ENCODE measurements around the gene CHIT1.

DNA sequence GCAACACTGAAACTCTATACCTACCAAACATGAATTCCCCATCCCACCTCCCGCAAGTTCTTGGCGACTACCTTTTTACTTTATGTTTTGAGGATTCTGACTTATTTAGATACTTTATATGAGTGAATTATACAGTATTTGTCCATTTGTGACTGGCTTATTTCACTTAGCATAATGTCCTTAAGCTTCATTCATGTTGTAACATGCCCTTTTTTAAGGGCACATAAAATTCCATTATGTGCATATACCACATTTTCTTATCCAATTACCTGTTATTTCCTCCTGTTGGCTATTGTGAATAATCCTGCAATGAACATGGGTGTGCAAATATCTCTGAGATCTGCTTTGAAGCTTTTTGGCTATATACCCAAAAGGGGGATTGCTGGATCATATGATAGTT lies 22.0 kb upstream of the CHIT1 start:
- TF ChIP-seq, protein P1, sequence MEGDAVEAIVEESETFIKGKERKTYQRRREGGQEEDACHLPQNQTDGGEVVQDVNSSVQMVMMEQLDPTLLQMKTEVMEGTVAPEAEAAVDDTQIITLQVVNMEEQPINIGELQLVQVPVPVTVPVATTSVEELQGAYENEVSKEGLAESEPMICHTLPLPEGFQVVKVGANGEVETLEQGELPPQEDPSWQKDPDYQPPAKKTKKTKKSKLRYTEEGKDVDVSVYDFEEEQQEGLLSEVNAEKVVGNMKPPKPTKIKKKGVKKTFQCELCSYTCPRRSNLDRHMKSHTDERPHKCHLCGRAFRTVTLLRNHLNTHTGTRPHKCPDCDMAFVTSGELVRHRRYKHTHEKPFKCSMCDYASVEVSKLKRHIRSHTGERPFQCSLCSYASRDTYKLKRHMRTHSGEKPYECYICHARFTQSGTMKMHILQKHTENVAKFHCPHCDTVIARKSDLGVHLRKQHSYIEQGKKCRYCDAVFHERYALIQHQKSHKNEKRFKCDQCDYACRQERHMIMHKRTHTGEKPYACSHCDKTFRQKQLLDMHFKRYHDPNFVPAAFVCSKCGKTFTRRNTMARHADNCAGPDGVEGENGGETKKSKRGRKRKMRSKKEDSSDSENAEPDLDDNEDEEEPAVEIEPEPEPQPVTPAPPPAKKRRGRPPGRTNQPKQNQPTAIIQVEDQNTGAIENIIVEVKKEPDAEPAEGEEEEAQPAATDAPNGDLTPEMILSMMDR (IDR thresholded peaks at IDR 0.05) = no peak
- TF ChIP-seq POLR2A (IDR thresholded peaks at IDR 0.05) = no peak
- TF ChIP-seq EP300 (IDR thresholded peaks at IDR 0.05) = no peak

Data from tibial nerve (tissue), 4 donors.